ENCODE results near the gene BCAN.

GRCh38 chr1:156663178-156663577 lies 21.3 kb downstream of the BCAN start:
- TF ChIP-seq, protein P1, sequence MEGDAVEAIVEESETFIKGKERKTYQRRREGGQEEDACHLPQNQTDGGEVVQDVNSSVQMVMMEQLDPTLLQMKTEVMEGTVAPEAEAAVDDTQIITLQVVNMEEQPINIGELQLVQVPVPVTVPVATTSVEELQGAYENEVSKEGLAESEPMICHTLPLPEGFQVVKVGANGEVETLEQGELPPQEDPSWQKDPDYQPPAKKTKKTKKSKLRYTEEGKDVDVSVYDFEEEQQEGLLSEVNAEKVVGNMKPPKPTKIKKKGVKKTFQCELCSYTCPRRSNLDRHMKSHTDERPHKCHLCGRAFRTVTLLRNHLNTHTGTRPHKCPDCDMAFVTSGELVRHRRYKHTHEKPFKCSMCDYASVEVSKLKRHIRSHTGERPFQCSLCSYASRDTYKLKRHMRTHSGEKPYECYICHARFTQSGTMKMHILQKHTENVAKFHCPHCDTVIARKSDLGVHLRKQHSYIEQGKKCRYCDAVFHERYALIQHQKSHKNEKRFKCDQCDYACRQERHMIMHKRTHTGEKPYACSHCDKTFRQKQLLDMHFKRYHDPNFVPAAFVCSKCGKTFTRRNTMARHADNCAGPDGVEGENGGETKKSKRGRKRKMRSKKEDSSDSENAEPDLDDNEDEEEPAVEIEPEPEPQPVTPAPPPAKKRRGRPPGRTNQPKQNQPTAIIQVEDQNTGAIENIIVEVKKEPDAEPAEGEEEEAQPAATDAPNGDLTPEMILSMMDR (IDR thresholded peaks at IDR 0.05), result no peak
- no peak for TF ChIP-seq POLR2A (IDR thresholded peaks at IDR 0.05)
